Hematopoietic multipotent progenitor cell treated with erythropoietin and hydrocortisone succinate and interleukin-3 and kit ligand, for 4 days (in vitro differentiated cells): ENCODE data around the gene FLG2.
"Not testable (repeated sequence)": the region's sequence is repeated elsewhere in the genome, so short reads cannot be mapped to it uniquely, and the experiment has no call there.

ENCODE experiments used
- DNase-seq: peaks from one replicate; pipeline ENCODE4 v3.0.0-alpha.2; 2015

Gene FLG2

DNA sequence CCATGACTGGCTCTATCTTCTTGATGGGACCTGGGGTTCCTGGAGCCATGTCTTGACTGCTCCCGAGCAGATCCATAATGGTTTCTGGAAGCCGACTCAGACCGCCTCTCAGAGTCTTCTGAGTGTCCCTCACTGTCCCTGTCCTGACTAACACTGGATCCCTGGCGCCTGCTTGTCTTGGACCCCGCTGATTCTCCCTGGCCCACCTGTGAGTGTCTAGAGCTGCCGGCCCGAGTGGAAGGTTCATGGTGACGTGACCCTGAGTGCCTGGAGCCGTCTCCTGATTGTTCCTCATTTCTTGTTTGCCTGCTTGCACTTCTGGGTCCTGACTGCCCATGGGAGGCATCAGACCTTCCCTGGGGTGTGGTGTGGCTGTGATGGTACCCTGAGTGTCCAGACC is 49.9 kb downstream of the FLG2 start:
- DNase-seq, result no peak

DNA sequence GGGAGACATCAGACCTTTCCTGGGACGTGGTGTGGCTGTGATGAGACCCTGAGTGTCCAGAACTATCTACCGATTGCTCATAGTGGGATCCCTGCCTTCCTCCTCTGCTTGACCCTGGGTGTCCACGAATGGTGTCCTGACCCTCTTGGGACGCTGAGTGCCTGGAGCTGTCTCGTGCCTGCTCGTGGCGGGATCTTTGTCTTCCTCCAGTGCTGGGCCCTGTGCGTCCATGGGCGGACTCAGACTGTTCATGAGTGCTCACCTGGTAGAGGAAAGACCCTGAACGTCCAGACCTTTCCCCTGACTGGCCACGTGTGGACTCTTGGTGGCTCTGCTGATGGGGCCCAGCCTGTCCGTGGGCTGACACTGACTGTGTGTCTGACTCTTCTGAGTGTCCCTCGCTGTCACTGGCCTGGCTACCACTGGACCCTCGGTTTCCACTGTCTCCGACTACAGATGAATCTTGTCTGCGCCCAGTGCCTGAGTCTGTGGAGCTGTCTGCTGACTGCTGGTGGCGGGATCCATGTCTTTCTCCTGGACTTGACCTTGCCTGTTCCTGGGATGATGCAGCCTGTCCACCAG is 50.4 kb downstream of the FLG2 start:
- not testable (repeated sequence) for DNase-seq

DNA sequence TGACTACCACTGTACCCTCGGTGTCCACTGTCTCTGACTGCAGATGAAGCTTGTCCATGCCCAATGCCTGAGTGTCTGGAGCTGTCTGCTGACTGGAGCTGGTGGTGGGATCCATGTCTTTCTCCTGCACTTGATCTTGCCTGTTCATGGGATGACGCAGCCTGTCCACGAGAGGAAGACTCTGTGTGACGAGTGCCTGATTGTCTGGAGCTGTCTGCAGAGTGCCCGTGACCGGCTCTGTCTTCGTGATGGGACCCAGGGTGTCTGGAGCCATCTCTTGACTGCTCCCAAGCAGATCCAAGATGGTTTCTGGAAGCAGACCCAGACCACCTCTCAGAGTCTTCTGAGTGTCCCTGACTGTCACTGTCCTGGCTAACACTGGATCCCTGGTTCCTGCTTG is 51.0 kb downstream of the FLG2 start:
- not testable (repeated sequence) for DNase-seq

GRCh38 chr1:152307970-152308369 is 51.8 kb downstream of the FLG2 start:
- DNase-seq, result not testable (repeated sequence)

DNA sequence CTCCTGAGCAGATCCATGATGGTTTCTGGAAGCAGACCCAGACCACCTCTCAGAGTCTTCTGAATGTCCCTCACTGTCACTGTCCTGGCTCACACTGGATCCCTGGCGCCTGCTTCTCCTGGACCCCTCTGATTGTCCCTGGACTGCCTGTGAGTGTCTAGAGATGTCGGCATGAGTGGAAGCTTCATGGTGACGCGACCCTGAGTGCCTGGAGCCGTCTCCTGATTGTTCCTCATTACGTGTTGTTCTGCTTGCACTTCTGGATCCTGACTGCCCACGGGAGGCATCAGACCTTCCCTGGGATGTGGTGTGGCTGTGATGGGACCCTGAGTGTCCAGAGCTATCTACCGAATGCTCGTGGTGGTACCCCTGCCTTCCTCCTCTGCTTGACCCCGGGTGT is 53.7 kb downstream of the FLG2 start:
- DNase-seq, result not testable (repeated sequence)

- not testable (repeated sequence) for DNase-seq
Measured at GRCh38 chr1:152304773-152305172, 55.0 kb downstream of the FLG2 start.

DNA sequence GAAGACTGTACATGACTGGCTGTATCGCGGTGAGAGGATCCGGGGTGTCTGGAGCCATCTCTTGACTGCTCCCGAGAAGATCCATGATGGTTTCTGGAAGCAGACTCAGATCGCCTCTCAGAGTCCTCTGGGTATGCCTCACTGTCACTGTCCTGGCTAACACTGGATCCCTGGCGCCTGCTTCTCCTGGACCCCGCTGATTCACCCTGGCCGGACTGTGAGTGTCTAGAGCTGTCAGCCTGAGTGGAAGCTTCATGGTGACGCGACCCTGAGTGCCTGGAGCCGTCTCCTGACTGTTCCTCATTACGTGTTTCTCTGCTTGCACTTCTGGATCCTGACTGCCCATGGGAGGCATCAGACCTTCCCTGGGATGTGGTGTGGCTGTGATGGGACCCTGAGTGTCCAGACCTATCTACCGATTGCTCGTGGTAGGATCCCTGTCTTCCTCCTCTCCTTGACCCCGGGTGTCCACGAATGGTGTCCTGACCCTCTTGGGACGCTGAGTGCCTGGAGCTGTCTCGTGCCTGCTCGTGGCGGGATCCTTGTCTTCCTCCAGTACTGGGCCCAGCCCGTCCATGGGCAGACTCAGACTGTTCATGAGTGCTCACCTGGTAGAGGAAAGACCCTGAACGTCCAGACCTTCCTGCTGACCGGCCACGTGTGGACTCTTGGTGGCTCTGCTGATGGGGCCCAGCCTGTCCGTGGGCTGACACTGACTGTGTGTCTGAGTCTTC is 56.5 kb downstream of the FLG2 start:
- not testable (repeated sequence) for DNase-seq
